Suprapubic skin (tissue), 4 donors: ENCODE measurements around the gene ESRRB. TPM values are rescaled to one million over a fixed set of nuclear protein-coding genes. Genes with fewer than 3 reads are reported as not detected.
"Not testable (repeated sequence)": the region's sequence is repeated elsewhere in the genome, so short reads cannot be mapped to it uniquely, and the experiment has no call there.

Source experiments
- DNase-seq, 2 donors: peaks; one replicate each; pipeline ENCODE4 v3.0.0-alpha.2; 2019; ENCODE audit warnings: low spot score in 2 of 2
- H3K27ac ChIP-seq: fragments of 200-600 bp; sonication (generic); one replicate; pipeline ENCODE4 v1.5.1; 2019
- H3K27me3 ChIP-seq: fragments of 200-600 bp; sonication (generic); one replicate; pipeline ENCODE4 v1.5.1; 2019
- H3K36me3 ChIP-seq: fragments of 200-600 bp; sonication (generic); one replicate; pipeline ENCODE4 v1.5.1; 2019
- H3K4me1 ChIP-seq: fragments of 200-600 bp; sonication (generic); one replicate; pipeline ENCODE4 v1.5.1; 2019
- H3K4me3 ChIP-seq: fragments of 200-600 bp; sonication (generic); one replicate; pipeline ENCODE4 v1.5.1; 2019; ENCODE audit warnings: mild to moderate bottlenecking
- H3K9me3 ChIP-seq: fragments of 200-600 bp; sonication (generic); one replicate; pipeline ENCODE4 v1.5.1; 2019
- EP300 ChIP-seq: sonication (generic); formaldehyde crosslinking; IDR thresholded peaks from one replicate; pipeline ENCODE4 v1.6.1; 2017; ENCODE audit warnings: antibody characterized with exemption
- POLR2A ChIP-seq, 2 donors: fragments of 450-650 bp; IDR thresholded peaks; one replicate each; pipeline ENCODE4 v1.6.1; 2017; ENCODE audit warnings: antibody characterized with exemption in 2 of 2, mild to moderate bottlenecking in 2 of 2, moderate library complexity in 2 of 2
- POLR2AphosphoS5 ChIP-seq, 3 donors: sonication (generic); formaldehyde crosslinking; IDR thresholded peaks; one replicate each; pipeline ENCODE4 v1.6.1; 2017; ENCODE audit warnings: antibody characterized with exemption in 3 of 3
- WGBS: methylation state at CpG from one replicate; pipeline ENCODE4 v1.1.5; 2018; 5-methylcytosine and 5-hydroxymethylcytosine counted together
- total RNA-seq, 4 donors: library from RNA; depleted of rRNA; stranded (reverse); fragments of >200 nt; gene quantifications; one replicate each; pipeline ENCODE4 v1.1.0, GENCODE V29; 2016
- TF ChIP-seq, protein P1 (sequence below), 2 donors: fragments of 200-600 bp in 1 of 2; fragments of 450-650 bp in 1 of 2; sonication (generic) in 1 of 2; IDR thresholded peaks; one replicate each; pipeline ENCODE4 v1.5.1; 2016 to 2019; ENCODE audit warnings: antibody characterized with exemption in 2 of 2, mild to moderate bottlenecking in 1 of 2, moderate library complexity in 1 of 2

ESRRB gene
- total RNA-seq, 4 donors from 2014 or later: 0.38 TPM; not detected in 3

DNA sequence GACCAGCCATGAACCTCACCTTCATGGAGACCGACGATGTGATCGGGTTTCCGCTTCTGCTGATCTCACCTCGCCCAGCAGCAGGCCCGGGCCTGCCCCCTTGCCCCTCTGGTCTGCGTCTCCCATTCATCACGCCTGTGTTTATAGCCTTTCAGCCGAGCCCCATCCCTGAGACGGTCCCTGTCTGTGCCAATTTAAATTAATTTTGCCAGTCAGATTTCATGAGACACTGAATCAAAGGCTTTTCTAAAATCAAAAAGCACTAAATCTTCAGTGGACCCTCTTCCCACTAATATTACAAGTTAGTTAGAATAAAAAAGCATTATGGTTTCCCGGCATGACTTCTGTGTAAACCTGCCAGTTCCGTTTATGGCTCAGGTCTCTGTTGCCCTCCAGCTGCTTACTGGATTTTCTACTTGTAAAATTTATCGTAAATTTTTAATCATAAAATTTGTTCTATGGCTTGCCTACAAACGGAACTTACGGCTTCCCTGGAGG, 155.9 kb downstream of the ESRRB start:
- no peak for DNase-seq
- WGBS: 54% methylated on average over 15 of the region's 15 CpGs

GRCh38 chr14:76536636-76537035, 160.7 kb downstream of the ESRRB start:
- H3K27me3 ChIP-seq, DNase-seq, H3K4me3 ChIP-seq, H3K9me3 ChIP-seq, H3K36me3 ChIP-seq, H3K4me1 ChIP-seq, H3K27ac ChIP-seq: not testable (repeated sequence)
- 91% methylated on average over 9 of the region's 25 CpGs for WGBS

More for the DNA sequence above, 155.9 kb downstream of the ESRRB start:
- H3K36me3 ChIP-seq: no peaks in the 10 kb centered on the region
- H3K4me1 ChIP-seq: no peaks in the 10 kb centered on the region
- H3K27me3 ChIP-seq: peaks cover 4% of the 10 kb centered on the region
- TF ChIP-seq POLR2A (IDR thresholded peaks at IDR 0.05) (no peak), EP300 (no peak), POLR2AphosphoS5 (IDR thresholded peaks at IDR 0.05) (no peak)
- TF ChIP-seq, protein P1, sequence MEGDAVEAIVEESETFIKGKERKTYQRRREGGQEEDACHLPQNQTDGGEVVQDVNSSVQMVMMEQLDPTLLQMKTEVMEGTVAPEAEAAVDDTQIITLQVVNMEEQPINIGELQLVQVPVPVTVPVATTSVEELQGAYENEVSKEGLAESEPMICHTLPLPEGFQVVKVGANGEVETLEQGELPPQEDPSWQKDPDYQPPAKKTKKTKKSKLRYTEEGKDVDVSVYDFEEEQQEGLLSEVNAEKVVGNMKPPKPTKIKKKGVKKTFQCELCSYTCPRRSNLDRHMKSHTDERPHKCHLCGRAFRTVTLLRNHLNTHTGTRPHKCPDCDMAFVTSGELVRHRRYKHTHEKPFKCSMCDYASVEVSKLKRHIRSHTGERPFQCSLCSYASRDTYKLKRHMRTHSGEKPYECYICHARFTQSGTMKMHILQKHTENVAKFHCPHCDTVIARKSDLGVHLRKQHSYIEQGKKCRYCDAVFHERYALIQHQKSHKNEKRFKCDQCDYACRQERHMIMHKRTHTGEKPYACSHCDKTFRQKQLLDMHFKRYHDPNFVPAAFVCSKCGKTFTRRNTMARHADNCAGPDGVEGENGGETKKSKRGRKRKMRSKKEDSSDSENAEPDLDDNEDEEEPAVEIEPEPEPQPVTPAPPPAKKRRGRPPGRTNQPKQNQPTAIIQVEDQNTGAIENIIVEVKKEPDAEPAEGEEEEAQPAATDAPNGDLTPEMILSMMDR (IDR thresholded peaks at IDR 0.05): no peak
- no peak overlapping the region for H3K27ac ChIP-seq
- no peaks in the 10 kb centered on the region for H3K9me3 ChIP-seq
- no peak overlapping the region for H3K4me3 ChIP-seq

GRCh38 chr14:76537906-76538647, 162.1 kb downstream of the ESRRB start:
- Histone ChIP-seq H3K4me3 (no peak overlapping the region), H3K36me3 (no peaks in the 10 kb centered on the region), H3K4me1 (no peaks in the 10 kb centered on the region), H3K27ac (no peak overlapping the region), H3K27me3 (no peaks in the 10 kb centered on the region), H3K9me3 (no peaks in the 10 kb centered on the region)
- no peak for DNase-seq
- WGBS: 47% methylated on average over 10 of the region's 10 CpGs
- TF ChIP-seq POLR2AphosphoS5 (IDR thresholded peaks at IDR 0.05) (no peak), EP300 (no peak), POLR2A (IDR thresholded peaks at IDR 0.05) (no peak)
- TF ChIP-seq, protein P1 (IDR thresholded peaks at IDR 0.05): no peak

GRCh38 chr14:76538648-76539008, 162.7 kb downstream of the ESRRB start:
- DNase-seq: no peak
- WGBS: 32% methylated on average over 1 of the region's 1 CpG
- no peaks in the 10 kb centered on the region for H3K4me1 ChIP-seq
- no peaks in the 10 kb centered on the region for H3K36me3 ChIP-seq
- no peaks in the 10 kb centered on the region for H3K9me3 ChIP-seq
- no peak for TF ChIP-seq POLR2AphosphoS5 (IDR thresholded peaks at IDR 0.05)
- TF ChIP-seq EP300: no peak
- TF ChIP-seq, protein P1 (IDR thresholded peaks at IDR 0.05): no peak
- no peak for TF ChIP-seq POLR2A (IDR thresholded peaks at IDR 0.05)
- H3K27me3 ChIP-seq: peaks cover under 1% of the 10 kb centered on the region
- no peak overlapping the region for H3K27ac ChIP-seq
- no peak overlapping the region for H3K4me3 ChIP-seq

GRCh38 chr14:76539130-76539529, 163.2 kb downstream of the ESRRB start:
- Histone ChIP-seq H3K9me3 (no peaks in the 10 kb centered on the region), H3K36me3 (no peaks in the 10 kb centered on the region), H3K27me3 (peaks cover 5% of the 10 kb centered on the region), H3K4me3 (no peak overlapping the region), H3K4me1 (no peaks in the 10 kb centered on the region), H3K27ac (no peak overlapping the region)
- DNase-seq: no peak
- TF ChIP-seq, protein P1 (IDR thresholded peaks at IDR 0.05): no peak
- TF ChIP-seq EP300: no peak
